Muscle of arm (tissue), 12 donors: ENCODE data around the gene DEF6. TPM values are rescaled to one million over a fixed set of nuclear protein-coding genes. Genes with fewer than 3 reads are reported as not detected.
A peak's percentile ranks its signal among the peaks of the same experiment; 100 is the strongest.
"Not testable (repeated sequence)": the region's sequence is repeated elsewhere in the genome, so short reads cannot be mapped to it uniquely, and the experiment has no call there.

ENCODE experiments used
- DNase-seq: peaks from one replicate; pipeline ENCODE4 v3.0.0-alpha.2; 2013
- polyA plus RNA-seq, 12 donors: library from polyadenylated mRNA; unstranded; fragments of 120-200 nt; gene quantifications; one replicate each; pipeline ENCODE4 v1.2.1, GENCODE V29; 2013; ENCODE audit not compliant: insufficient read length in 12 of 12

DEF6 gene
- polyA plus RNA-seq, 12 donors, result 2.9 to 16.7 (median 4.4) TPM; not detected in 1

GRCh38 chr6:35309611-35310264, 12.1 kb downstream of the DEF6 start:
- DNase-seq, result no peak

DNA sequence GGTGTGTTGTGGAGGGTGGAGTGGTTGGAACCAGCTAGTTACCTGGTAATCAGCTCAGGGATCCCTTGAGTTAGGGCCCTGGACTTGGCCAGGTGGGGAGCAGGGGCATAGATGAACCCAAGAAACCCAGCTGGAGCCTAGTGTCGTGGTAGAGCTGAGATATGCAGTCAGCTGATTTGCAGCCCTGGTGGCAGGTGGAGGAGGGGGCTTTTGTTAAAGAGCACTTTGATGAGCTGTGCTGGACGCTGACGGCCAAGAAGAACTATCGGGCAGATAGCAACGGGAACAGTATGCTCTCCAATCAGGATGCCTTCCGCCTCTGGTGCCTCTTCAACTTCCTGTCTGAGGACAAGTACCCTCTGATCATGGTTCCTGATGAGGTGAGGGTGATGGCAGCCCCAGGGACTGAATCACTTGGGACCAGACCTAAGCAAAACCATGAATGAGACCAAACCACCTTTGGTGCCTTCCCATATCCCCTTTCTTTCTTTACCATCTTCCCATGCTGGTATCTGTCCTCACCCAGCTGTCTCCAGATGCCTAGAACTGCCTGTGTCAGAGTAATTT, 12.7 kb downstream of the DEF6 start:
- no peak for DNase-seq

- DNase-seq, result no peak
Measured at GRCh38 chr6:35311390-35312075, 13.9 kb downstream of the DEF6 start.

- no peak for DNase-seq
Measured at GRCh38 chr6:35312076-35312800, 14.6 kb downstream of the DEF6 start.

DNA sequence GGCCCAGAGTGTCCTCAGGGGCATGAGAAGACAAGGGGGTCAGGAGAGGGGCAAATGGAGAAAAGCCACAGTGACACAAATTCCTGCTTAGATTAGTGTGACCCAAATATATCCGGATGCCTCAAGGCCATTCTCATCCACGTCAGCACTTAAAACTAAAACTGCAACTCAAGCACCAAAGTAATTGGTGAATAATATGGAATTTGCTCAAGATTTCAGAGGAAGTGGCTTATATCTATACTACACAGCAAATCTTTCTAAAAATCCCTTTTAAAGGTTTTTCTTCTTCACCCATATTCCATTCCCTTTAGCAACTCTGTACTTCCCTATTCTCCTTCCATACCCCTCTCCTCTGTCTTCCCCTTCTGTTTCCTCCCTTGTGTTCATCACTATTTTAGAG, 15.2 kb downstream of the DEF6 start:
- no peak for DNase-seq

DNA sequence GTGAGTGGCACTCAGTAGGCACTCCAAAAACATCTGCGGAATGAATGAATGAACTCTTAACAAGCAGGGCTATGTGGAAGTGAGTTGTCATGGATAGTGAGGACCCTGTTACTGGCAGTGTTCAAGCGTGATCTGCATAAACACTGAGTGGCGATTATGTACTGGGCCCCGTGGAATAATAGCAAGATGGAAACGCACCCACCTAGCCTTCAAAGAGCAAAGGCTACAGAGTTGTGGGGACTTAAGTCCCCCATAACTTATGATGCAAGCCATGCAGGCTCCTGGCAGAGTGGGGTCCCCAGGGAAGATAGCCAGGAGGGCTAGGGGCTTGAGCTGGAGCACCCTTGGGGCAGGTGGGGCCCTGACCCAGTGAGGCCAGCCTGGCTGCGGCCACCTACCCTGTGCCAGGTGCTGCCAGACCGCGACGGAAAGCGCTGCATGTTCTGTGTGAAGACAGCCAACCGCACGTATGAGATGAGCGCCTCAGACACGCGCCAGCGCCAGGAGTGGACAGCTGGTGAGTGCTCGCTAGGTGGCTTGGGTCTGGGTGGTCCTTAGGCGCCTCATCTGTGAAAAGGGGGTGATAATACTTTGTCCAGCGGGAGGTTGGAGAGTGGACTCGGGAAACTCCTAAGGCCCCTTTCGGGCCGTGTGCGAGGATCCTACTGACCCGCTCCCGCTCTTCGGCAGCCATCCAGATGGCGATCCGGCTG, 20.0 kb downstream of the DEF6 start:
- DNase-seq, result no peak

DNA sequence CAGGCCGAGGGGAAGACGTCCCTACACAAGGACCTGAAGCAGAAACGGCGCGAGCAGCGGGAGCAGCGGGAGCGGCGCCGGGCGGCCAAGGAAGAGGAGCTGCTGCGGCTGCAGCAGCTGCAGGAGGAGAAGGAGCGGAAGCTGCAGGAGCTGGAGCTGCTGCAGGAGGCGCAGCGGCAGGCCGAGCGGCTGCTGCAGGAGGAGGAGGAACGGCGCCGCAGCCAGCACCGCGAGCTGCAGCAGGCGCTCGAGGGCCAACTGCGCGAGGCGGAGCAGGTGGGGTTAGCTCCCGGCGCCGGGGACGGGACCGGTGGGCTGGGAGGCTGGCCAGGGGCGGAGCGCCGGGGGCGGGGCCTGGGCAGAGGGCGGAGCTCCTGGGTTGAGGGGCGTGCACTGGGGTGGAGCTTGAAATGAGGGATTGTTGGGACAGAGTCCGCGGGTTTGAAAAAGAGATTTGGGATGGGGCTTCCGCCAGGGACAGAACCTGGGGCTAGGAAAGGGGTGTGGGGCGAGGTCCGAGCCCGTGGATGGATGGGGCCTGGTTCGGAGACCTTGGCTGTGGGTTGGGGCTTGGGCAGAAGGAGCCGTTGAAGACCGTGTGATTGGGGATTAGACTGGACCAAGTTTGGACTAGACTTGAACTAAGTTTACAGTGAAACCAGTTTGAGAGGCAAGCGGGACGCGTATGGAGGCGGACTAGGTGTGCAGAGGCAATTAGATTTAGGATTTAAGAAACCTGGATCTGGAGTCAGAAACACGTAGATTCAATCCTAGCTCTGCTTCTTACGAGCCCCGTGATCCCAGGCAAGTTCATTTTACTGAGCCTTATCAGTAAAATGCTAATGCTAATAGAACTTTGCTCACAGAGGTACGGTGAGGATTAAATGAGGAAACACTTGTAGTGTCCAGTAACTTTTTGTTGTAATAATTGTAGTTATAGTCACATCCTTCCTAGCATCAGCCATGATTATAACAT, 20.9 kb downstream of the DEF6 start:
- peak; percentile 76 for DNase-seq

DNA sequence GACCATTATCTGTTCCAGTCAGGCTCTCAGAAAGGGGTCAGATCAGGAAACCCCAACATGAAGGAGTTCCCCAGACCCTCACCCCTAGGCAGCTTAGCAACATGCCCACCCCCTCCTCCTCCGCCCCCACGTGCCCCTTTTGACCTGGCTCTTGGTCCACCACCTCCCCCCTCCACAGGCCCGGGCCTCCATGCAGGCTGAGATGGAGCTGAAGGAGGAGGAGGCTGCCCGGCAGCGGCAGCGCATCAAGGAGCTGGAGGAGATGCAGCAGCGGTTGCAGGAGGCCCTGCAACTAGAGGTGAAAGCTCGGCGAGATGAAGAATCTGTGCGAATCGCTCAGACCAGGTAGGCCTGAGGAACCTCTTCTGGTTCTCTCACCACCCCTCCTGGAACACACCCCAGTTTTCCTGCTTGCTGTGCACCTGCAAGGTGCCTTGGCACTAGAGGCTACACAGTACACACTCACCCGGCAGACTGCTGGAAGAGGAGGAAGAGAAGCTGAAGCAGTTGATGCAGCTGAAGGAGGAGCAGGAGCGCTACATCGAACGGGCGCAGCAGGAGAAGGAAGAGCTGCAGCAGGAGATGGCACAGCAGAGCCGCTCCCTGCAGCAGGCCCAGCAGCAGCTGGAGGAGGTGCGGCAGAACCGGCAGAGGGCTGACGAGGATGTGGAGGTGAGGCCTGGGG, 21.9 kb downstream of the DEF6 start:
- no peak for DNase-seq

DNA sequence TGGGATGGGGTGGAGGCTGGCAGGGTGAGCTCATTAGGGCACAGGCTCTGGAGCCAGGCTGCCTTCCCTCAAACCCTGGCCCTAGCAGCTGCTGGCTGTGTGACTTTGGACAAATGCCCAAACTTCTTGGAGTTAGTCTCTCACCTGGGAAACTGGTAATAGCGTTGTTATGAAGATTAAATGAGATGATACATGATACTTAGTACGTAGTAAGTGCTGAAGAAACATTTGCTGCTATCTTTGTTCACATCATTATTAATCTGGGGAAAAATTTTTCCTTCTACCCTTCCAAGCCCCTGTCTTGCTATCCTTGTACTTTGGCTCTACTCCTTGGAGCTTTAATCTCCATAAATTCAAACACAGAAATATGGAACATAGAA, 22.4 kb downstream of the DEF6 start:
- DNase-seq, result no peak

DNA sequence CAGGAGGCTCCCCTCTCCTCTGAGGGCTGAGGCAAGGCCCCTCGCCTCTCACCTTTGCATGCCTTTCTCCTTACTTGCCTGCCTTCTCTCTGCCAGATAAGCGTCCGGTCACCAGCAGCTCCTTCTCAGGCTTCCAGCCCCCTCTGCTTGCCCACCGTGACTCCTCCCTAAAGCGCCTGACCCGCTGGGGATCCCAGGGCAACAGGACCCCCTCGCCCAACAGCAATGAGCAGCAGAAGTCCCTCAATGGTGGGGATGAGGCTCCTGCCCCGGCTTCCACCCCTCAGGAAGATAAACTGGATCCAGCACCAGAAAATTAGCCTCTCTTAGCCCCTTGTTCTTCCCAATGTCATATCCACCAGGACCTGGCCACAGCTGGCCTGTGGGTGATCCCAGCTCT, 23.5 kb downstream of the DEF6 start:
- DNase-seq, result no peak

DNA sequence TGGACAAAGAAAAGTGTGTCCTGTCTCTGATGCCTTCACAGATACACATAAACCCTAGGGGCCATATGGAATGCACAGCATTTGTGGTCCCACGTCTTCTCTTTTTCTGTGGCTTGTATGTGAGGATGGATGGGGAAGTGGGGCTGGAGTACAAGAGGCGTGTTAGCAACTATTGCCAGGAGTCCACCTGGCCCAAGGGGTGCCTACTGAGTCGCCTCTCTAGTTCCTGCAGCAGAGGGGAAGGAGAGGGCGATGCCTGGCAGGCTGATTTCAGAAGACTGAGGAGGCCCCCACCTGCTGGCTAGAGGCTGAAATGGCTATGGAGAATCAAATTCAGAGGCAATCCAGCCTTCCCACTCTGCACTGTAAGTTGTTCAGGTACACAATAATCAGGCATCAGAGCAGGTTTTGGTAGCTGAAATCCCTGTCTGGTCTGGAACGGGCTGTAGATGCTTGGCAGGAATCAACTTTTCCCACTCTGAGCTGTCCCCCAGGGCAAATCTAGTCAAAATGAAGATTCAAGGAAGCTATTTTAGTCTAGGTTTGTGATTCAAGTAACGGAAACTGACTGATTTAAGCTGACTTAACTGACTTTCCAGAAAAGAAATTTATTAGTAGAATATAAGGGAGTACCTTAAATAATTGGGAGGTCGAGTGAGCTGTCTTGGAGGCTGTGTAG, 29.9 kb downstream of the DEF6 start:
- peak; percentile 35 for DNase-seq

DNA sequence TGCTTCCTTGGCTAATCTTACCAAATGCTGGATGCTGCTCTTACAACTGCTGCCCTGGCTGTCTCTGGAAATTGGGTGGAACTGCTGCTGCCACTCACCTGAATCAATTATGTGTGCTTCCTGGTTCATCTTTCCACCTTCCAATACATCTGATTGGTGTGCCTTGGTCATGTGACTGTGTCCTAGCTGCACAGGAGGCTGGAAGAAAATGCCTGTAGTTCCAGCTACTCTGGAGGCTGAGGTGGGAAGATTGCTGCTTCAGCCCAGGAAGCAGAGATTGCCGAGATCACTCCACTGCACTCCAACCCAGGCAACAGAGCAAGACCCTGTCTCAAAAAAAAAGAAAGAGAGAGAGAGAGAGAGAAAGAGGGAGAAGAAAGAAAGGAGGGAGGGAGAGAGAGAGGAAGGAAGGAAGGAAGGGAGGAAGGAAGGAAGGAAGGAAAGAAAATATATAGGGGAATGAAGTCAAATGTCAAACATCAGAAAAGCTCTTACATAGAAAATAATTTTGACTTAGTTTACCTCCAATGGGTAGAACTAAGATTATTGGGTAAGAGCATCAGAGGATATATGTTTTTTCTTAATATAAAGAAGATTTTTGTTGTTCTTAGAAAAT, 30.6 kb downstream of the DEF6 start:
- DNase-seq, result no peak

- DNase-seq, result not testable (repeated sequence)
Measured at GRCh38 chr6:35328965-35329364, 31.3 kb downstream of the DEF6 start.

DNA sequence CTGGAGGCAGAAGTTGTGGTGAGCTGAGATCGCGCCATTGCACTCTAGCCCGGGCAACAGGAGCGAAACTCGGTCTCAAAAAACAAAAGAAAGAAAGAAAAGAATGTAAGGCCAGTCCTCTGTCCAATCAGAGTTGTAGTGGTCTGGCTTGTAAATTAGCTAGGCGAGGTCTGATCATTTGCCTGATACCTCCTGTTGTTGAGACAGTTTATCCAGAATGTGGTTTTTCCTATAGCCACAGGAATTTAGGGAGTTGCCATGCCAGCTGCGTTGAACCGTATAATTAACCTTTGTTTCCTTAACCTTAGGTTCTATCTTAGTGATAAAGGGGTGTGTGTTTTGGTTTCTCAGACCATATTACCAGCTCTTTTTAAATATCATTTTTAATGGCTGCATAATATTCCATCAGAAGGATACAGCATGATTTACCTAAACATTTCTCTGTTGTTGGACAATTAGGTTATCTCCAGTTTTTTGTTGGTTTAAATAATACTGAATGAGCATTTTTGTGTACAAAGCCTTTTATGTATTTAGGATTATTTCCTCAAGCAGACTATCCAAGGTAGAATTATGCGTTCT, 33.0 kb downstream of the DEF6 start:
- no peak for DNase-seq

DNA sequence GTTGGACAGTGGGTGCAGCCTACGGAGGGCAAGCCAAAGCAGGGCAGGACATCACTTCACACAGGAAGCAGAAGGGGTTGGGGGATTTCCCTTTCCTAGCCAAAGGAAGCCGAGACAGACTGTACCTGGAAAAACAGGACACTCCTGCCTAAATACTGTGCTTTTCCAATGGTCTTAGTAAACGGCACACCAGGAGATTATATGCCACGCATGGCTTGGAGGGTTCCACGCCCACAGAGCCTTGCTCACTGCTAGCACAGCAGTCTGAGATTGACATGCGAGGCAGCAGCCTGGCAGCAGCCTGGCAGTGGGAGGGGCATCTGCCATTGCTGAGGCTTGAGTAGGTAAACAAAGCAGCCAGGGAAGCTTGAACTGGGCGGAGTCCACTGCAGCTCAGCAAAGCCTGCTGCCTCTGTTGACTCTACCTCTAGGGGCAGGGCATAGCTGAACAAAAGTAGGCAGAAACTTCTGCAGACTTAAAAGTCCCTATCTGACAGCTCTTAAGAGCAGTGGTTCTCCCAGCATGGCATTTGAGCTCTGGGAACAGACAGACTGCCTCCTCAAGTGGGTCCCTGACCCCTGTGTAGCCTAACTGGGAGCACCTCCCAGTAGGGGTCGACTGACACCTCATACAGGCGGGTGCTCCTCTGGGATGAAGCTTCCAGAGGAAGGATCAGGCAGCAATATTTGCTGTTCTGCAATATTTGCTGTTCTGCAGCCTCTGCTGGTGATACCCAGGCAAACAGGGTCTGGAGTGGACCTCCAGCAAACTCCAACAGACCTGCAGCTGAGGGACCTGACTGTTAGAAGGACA, 34.7 kb downstream of the DEF6 start:
- DNase-seq, result not testable (repeated sequence)

GRCh38 chr6:35341557-35341956, 43.9 kb downstream of the DEF6 start:
- DNase-seq, result no peak

- peak; percentile 98 for DNase-seq
Measured at GRCh38 chr6:35342258-35343091, 44.9 kb downstream of the DEF6 start, which contains the start of gene PPARD. PPARD (plus strand) TSS chr6:35342558; CDS start chr6:35411088, 68,530 bp downstream.
